HL-60 (cell line): ENCODE measurements around the gene ERBB4.

Source experiments
- DNase-seq, 2 experiments: peaks; one replicate each; pipeline ENCODE4 v3.0.0-alpha.2; 2010 to 2020; ENCODE audit warnings: low read depth in 1 of 2, low spot score in 1 of 2
- H3K27ac ChIP-seq: fragments of 250-450 bp; sonication (Bioruptor Pico); replicated peaks from 2 replicates; pipeline ENCODE4 v1.5.1; 2020; ENCODE audit warnings: mild to moderate bottlenecking, moderate library complexity
- H3K27me3 ChIP-seq: fragments of 250-450 bp; sonication (Bioruptor Pico); 2 replicates; pipeline ENCODE4 v1.5.1; 2021; ENCODE audit warnings: mild to moderate bottlenecking, moderate library complexity; ENCODE audit not compliant: insufficient read depth, poor library complexity, severe bottlenecking
- H3K4me3 ChIP-seq: replicated peaks from 2 replicates; pipeline ENCODE4 v1.5.1; 2011; ENCODE audit warnings: mild to moderate bottlenecking, control low read depth, low read length; ENCODE audit not compliant: insufficient read depth
- CTCF ChIP-seq: IDR thresholded peaks from one replicate; pipeline ENCODE4 v1.5.1; 2011; ENCODE audit warnings: low read length, control low read depth, inconsistent platforms; ENCODE audit not compliant: insufficient read depth
- GABPA ChIP-seq: IDR thresholded peaks from 2 replicates; pipeline ENCODE4 v1.6.1; 2012; ENCODE audit warnings: low read depth
- POLR2AphosphoS5 ChIP-seq: IDR thresholded peaks from 2 replicates; pipeline ENCODE4 v1.6.1; 2012; ENCODE audit warnings: low read depth
- REST ChIP-seq: IDR thresholded peaks from 2 replicates; pipeline ENCODE4 v1.6.1; 2012; ENCODE audit warnings: low read depth; ENCODE audit not compliant: insufficient replicate concordance
- SPI1 ChIP-seq: IDR thresholded peaks from 2 replicates; pipeline ENCODE4 v1.6.1; 2012; ENCODE audit warnings: low read depth, mild to moderate bottlenecking, borderline replicate concordance

ERBB4 gene

GRCh38 chr2:212097001-212097400 lies 441.6 kb downstream of the ERBB4 start:
- no peaks in the 10 kb centered on the region for H3K27me3 ChIP-seq
- DNase-seq = no peak
- TF ChIP-seq POLR2AphosphoS5 (no peak), SPI1 (no peak), GABPA (no peak), CTCF (no peak), REST (no peak)
- no peak overlapping the region for H3K4me3 ChIP-seq
- no peak overlapping the region for H3K27ac ChIP-seq

- no peak for DNase-seq
- no peak for TF ChIP-seq SPI1
- no peak for TF ChIP-seq POLR2AphosphoS5
- TF ChIP-seq GABPA = no peak
- TF ChIP-seq REST = no peak
- Histone ChIP-seq H3K4me3 (no peak overlapping the region), H3K27ac (no peak overlapping the region), H3K27me3 (no peaks in the 10 kb centered on the region)
These were observed 448.7 kb downstream of the ERBB4 start for GRCh38 chr2:212089873-212090272.

GRCh38 chr2:212088353-212088752 lies 450.2 kb downstream of the ERBB4 start:
- TF ChIP-seq CTCF (no peak), GABPA (no peak), REST (no peak), SPI1 (no peak), POLR2AphosphoS5 (no peak)
- no peak overlapping the region for H3K4me3 ChIP-seq
- no peak for DNase-seq
- no peaks in the 10 kb centered on the region for H3K27me3 ChIP-seq
- no peak overlapping the region for H3K27ac ChIP-seq
